ENCODE measurements around the gene HNRNPM. TPM values are rescaled to one million over a fixed set of nuclear protein-coding genes. Genes with fewer than 3 reads are reported as not detected.

HNRNPM gene
- total RNA-seq, 3 donors from 2014 or later (not counting 1 experiment from before 2014, with no cell fraction given), result 272 to 300 (median 299) TPM

- WGBS (ENCODE audit: insufficient coverage), result 45% methylated on average over 14 of the region's 16 CpGs
- no peaks in the 10 kb centered on the region for H3K9me3 Mint-ChIP-seq
- H3K4me1 ChIP-seq (ENCODE audit: control insufficient read depth, insufficient read depth, low read length), result peaks cover 39% of the 10 kb centered on the region
- H3K27me3 ChIP-seq (ENCODE audit: control insufficient read depth, insufficient read depth, low read length), result no peaks in the 10 kb centered on the region
- peaks cover 46 to 52% of the 10 kb centered on the region in 2 donors for H3K4me1 Mint-ChIP-seq
- no peaks in the 10 kb centered on the region for H3K27me3 Mint-ChIP-seq (ENCODE audit: low read depth in 2 of 2)
- H3K27ac Mint-ChIP-seq, result peak overlapping the region; percentile 94 to 100
- intact Hi-C loops (cut with micrococcal nuclease), result loop anchor here (10.0 kb wide), 1 partner anchor 59 kb away; the partner anchor contains the start of gene PRAM1
- H3K4me3 ChIP-seq (ENCODE audit: low read length), result peak overlapping the region; percentile 99
- no peaks in the 10 kb centered on the region for H3K36me3 Mint-ChIP-seq
- DNase-seq, result no peak
- H3K36me3 ChIP-seq (ENCODE audit: control insufficient read depth, insufficient read depth, low read length), result peaks cover 16% of the 10 kb centered on the region
- ATAC-seq, result no peak
- no peaks in the 10 kb centered on the region for H3K9me3 ChIP-seq (ENCODE audit: control insufficient read depth, insufficient read depth, low read length)
- no peak for TF ChIP-seq CTCF (IDR thresholded peaks at IDR 0.05)
- peak overlapping the region; percentile 20 for H3K27ac ChIP-seq (ENCODE audit: low read length)
- peak overlapping the region; percentile 97 for H3K4me3 Mint-ChIP-seq
These were observed 1.4 kb downstream of the HNRNPM start for GRCh38 chr19:8446061-8446709.

- peaks cover 74 to 75% of the 10 kb centered on the region in 2 donors for H3K4me1 Mint-ChIP-seq
- H3K27ac Mint-ChIP-seq, result peak overlapping the region; percentile 61
- no peak overlapping the region for H3K4me3 ChIP-seq (ENCODE audit: low read length)
- peaks cover 54% of the 10 kb centered on the region for H3K4me1 ChIP-seq (ENCODE audit: control insufficient read depth, insufficient read depth, low read length)
- intact Hi-C loops (cut with micrococcal nuclease), result loop anchor here (10.0 kb wide), 1 partner anchor 55 kb away; the partner anchor contains the start of gene PRAM1
- H3K9me3 Mint-ChIP-seq, result no peaks in the 10 kb centered on the region
- no peaks in the 10 kb centered on the region for H3K27me3 Mint-ChIP-seq (ENCODE audit: low read depth in 2 of 2)
- WGBS (ENCODE audit: insufficient coverage), result 78% methylated on average over 7 of the region's 8 CpGs
- peak in 1 of 3 donors; percentile 5 for ATAC-seq
- no peak overlapping the region for H3K27ac ChIP-seq (ENCODE audit: low read length)
- TF ChIP-seq CTCF (IDR thresholded peaks at IDR 0.05), result no peak
- no peaks in the 10 kb centered on the region for H3K27me3 ChIP-seq (ENCODE audit: control insufficient read depth, insufficient read depth, low read length)
- peak overlapping the region; percentile 17 for H3K4me3 Mint-ChIP-seq
- no peak for DNase-seq
- no peaks in the 10 kb centered on the region for H3K9me3 ChIP-seq (ENCODE audit: control insufficient read depth, insufficient read depth, low read length)
- peaks cover 18% of the 10 kb centered on the region for H3K36me3 ChIP-seq (ENCODE audit: control insufficient read depth, insufficient read depth, low read length)
- no peaks in the 10 kb centered on the region for H3K36me3 Mint-ChIP-seq
These were observed 5.1 kb downstream of the HNRNPM start for GRCh38 chr19:8449830-8450229.

GRCh38 chr19:8451377-8451776 lies 6.6 kb downstream of the HNRNPM start:
- no peaks in the 10 kb centered on the region for H3K36me3 Mint-ChIP-seq
- H3K4me3 ChIP-seq (ENCODE audit: low read length), result no peak overlapping the region

More at GRCh38 chr19:8451377-8451776, 6.6 kb downstream of the HNRNPM start:
- no peak for DNase-seq
- no peaks in the 10 kb centered on the region for H3K27me3 ChIP-seq (ENCODE audit: control insufficient read depth, insufficient read depth, low read length)
- peaks cover 29% of the 10 kb centered on the region for H3K36me3 ChIP-seq (ENCODE audit: control insufficient read depth, insufficient read depth, low read length)
- H3K4me1 ChIP-seq (ENCODE audit: control insufficient read depth, insufficient read depth, low read length), result peaks cover 45% of the 10 kb centered on the region
- H3K27ac ChIP-seq (ENCODE audit: low read length), result no peak overlapping the region
- no peaks in the 10 kb centered on the region for H3K9me3 ChIP-seq (ENCODE audit: control insufficient read depth, insufficient read depth, low read length)
- 67% methylated on average over 5 of the region's 6 CpGs for WGBS (ENCODE audit: insufficient coverage)
- H3K4me1 Mint-ChIP-seq, result peaks cover 76 to 79% of the 10 kb centered on the region in 2 donors
- intact Hi-C loops (cut with micrococcal nuclease), result no loop called here
- H3K4me3 Mint-ChIP-seq, result peak overlapping the region; percentile 28
- ATAC-seq, result no peak
- TF ChIP-seq CTCF (IDR thresholded peaks at IDR 0.05), result no peak
- no peaks in the 10 kb centered on the region for H3K9me3 Mint-ChIP-seq
- H3K27ac Mint-ChIP-seq, result peak overlapping the region; percentile 48 to 70
- H3K27me3 Mint-ChIP-seq (ENCODE audit: low read depth in 2 of 2), result no peaks in the 10 kb centered on the region

All from natural killer cell (primary cell).